K562 (cell line): ENCODE data around the gene ZMYM2. TPM values are rescaled to one million over a fixed set of nuclear protein-coding genes. Genes with fewer than 3 reads are reported as not detected.
A peak's percentile ranks its signal among the peaks of the same experiment; 100 is the strongest.

Experiments
- CBX2 ChIP-seq: fragments of 200-600 bp; sonication (generic); IDR thresholded peaks from one replicate; pipeline ENCODE4 v1.6.1; 2012; ENCODE audit warnings: mild to moderate bottlenecking, low read length, inconsistent platforms; ENCODE audit not compliant: insufficient read depth, poor library complexity, severe bottlenecking
- CHCHD3 ChIP-seq: fragments of 250-450 bp; sonication (Bioruptor Pico); IDR thresholded peaks from 2 replicates; pipeline ENCODE4 v2.1.2; 2022; ENCODE audit warnings: mild to moderate bottlenecking
- DMBX1 ChIP-seq: fragments of 250-450 bp; sonication (Bioruptor Pico); IDR thresholded peaks from 2 replicates; pipeline ENCODE4 v1.8.0; 2022; ENCODE audit warnings: inconsistent platforms, mild to moderate bottlenecking, moderate library complexity, borderline replicate concordance
- ELF1 ChIP-seq: fragments of 200-800 bp; sonication (Bioruptor generic); IDR thresholded peaks from 2 replicates; pipeline ENCODE4 v1.6.1; 2016; ENCODE audit warnings: missing genetic modification characterization, missing compliant biosample characterization
- ELF2 ChIP-seq: fragments of 250-450 bp; sonication (Bioruptor Pico); IDR thresholded peaks from 2 replicates; pipeline ENCODE4 v1.5.0; 2021; ENCODE audit warnings: mild to moderate bottlenecking
- ELK1 ChIP-seq: sonication (generic); formaldehyde crosslinking; IDR thresholded peaks from 2 replicates; pipeline ENCODE4 v1.8.1; 2022; ENCODE audit warnings: missing genetic modification reagents
- GMEB1 ChIP-seq: fragments of 250-450 bp; sonication (Bioruptor Pico); IDR thresholded peaks from 2 replicates; pipeline ENCODE4 v1.4.0; 2020; ENCODE audit warnings: mild to moderate bottlenecking
- IRF2 ChIP-seq: sonication (generic); formaldehyde crosslinking; IDR thresholded peaks from 2 replicates; pipeline ENCODE4 v1.8.1; 2022; ENCODE audit warnings: mild to moderate bottlenecking, missing genetic modification reagents
- JUND ChIP-seq, 2 experiments: IDR thresholded peaks; 2 replicates in 1 of 2; 3 replicates in 1 of 2; pipeline ENCODE4 v1.6.1; 2011; ENCODE audit warnings: borderline replicate concordance in 2 of 2, low read depth in 2 of 2, low read length in 2 of 2, improper control_type of control experiment in 1 of 2, missing biosample characterization in 1 of 2, missing genetic modification characterization in 1 of 2, missing genetic modification reagents in 1 of 2
- MBD2 ChIP-seq: sonication (generic); IDR thresholded peaks from 2 replicates; pipeline ENCODE4 v1.6.1; 2016; ENCODE audit warnings: low read depth, borderline replicate concordance
- MED1 ChIP-seq: sonication (generic); formaldehyde crosslinking; IDR thresholded peaks from 2 replicates; pipeline ENCODE4 v1.8.1; 2023; ENCODE audit warnings: missing genetic modification reagents, borderline replicate concordance
- MIER1 ChIP-seq: fragments of 450-650 bp; IDR thresholded peaks from 2 replicates; pipeline ENCODE4 v1.6.1; 2016; ENCODE audit warnings: antibody characterized with exemption, mild to moderate bottlenecking, low read depth
- MTA3 ChIP-seq: fragments of 450-650 bp; formaldehyde crosslinking; IDR thresholded peaks from 2 replicates; pipeline ENCODE4 v1.6.1; 2017; ENCODE audit warnings: mild to moderate bottlenecking, borderline replicate concordance
- NBN ChIP-seq: fragments of 450-650 bp; IDR thresholded peaks from 2 replicates; pipeline ENCODE4 v1.6.1; 2016; ENCODE audit warnings: low read depth, mild to moderate bottlenecking
- NFRKB ChIP-seq: fragments of 450-650 bp; IDR thresholded peaks from 2 replicates; pipeline ENCODE4 v1.6.1; 2016; ENCODE audit warnings: low read depth
- SAFB ChIP-seq: fragments of 200-400 bp; formaldehyde crosslinking; IDR thresholded peaks from 2 replicates; pipeline ENCODE4 v1.6.1; 2017; ENCODE audit warnings: low read depth, low read length, borderline replicate concordance
- TEAD1 ChIP-seq, 2 experiments: fragments of 450-650 bp in 1 of 2; sonication (generic) in 1 of 2; formaldehyde crosslinking; IDR thresholded peaks; 2 replicates each; pipeline versions ENCODE4 v1.4.0 to v1.8.0; 2020 to 2022; ENCODE audit warnings: mild to moderate bottlenecking in 2 of 2, missing genetic modification reagents in 1 of 2
- ZBTB1 ChIP-seq: sonication (generic); formaldehyde crosslinking; IDR thresholded peaks from 2 replicates; pipeline ENCODE4 v1.8.1; 2023; ENCODE audit warnings: missing genetic modification reagents, low read depth, mild to moderate bottlenecking, borderline replicate concordance
- ZKSCAN8 ChIP-seq: fragments of 200-800 bp; sonication (Bioruptor generic); IDR thresholded peaks from 2 replicates; pipeline ENCODE4 v1.6.1; 2016; ENCODE audit warnings: missing genetic modification characterization, missing compliant biosample characterization
- ZNF398 ChIP-seq: fragments of 250-450 bp; sonication (Bioruptor Pico); IDR thresholded peaks from 2 replicates; pipeline ENCODE4 v1.8.0; 2021; ENCODE audit warnings: moderate library complexity, mild to moderate bottlenecking, inconsistent platforms
- ZNF512 ChIP-seq: IDR thresholded peaks from 2 replicates; pipeline ENCODE4 v1.6.1; 2016; ENCODE audit warnings: missing genetic modification characterization, missing compliant biosample characterization
- ZNF79 ChIP-seq: fragments of 250-450 bp; sonication (Bioruptor Pico); IDR thresholded peaks from 2 replicates; pipeline ENCODE4 v1.4.0; 2020; ENCODE audit warnings: low read depth, mild to moderate bottlenecking, moderate library complexity
- ZSCAN29 ChIP-seq: fragments of 450-650 bp; IDR thresholded peaks from 2 replicates; pipeline ENCODE4 v1.6.1; 2017
- ZSCAN32 ChIP-seq: fragments of 450-650 bp; formaldehyde crosslinking; IDR thresholded peaks from 2 replicates; pipeline ENCODE4 v1.4.0; 2020; ENCODE audit warnings: mild to moderate bottlenecking, moderate library complexity
- polyA plus RNA-seq, 8 experiments: library from polyadenylated mRNA; depleted of rRNA in 4 of 8; stranded (reverse) in 5 of 8; unstranded in 3 of 8; fragments of >200 nt; fragmentation: Nextera tagmentation in 2 of 8; fragmentation: Illumina TruSeq in 1 of 8; extraction: Ambion mirVana in 2 of 8; extraction: Trizol in 1 of 8; gene quantifications; 2 replicates each; pipeline versions ENCODE4 v1.2.1 to v1.2.3, GENCODE V29; 2011 to 2014; ENCODE audit warnings: inconsistent platforms in 1 of 8, missing spikeins in 1 of 8
- total RNA-seq, 7 experiments: library from RNA; depleted of rRNA in 6 of 7; stranded (reverse); fragments of >200 nt in 6 of 7; fragmentation: Illumina TruSeq in 2 of 7; extraction: Trizol in 2 of 7; gene quantifications; 2 replicates each; pipeline versions ENCODE4 v1.2.1 to v1.2.3, GENCODE V29; 2011 to 2021; ENCODE audit warnings: low replicate concordance in 1 of 7

The ZMYM2 gene
- total and polyA plus RNA-seq, 9 of the 15 experiments (the other 6 are each of a cell fraction or from before 2014, with no cell fraction given) = 5.0 to 48.8 (median 26.8) TPM

- TF ChIP-seq ZNF512 = no peak
- no peak for TF ChIP-seq SAFB
- no peak for TF ChIP-seq CHCHD3
- no peak for TF ChIP-seq NFRKB
- TF ChIP-seq JUND (IDR thresholded peaks at IDR 0.05; ENCODE audit: borderline replicate concordance, low read depth, low read length) = no peak
- TF ChIP-seq JUND (tag; IDR thresholded peaks at IDR 0.05; ENCODE audit: borderline replicate concordance, low read depth, low read length) = no peak
- no peak for TF ChIP-seq CBX2
- TF ChIP-seq ELF2 (CRISPR knock-in tag) = no peak
- no peak for TF ChIP-seq ELK1
- peak; percentile 93 for TF ChIP-seq DMBX1 (CRISPR knock-in tag)
- no peak for TF ChIP-seq MBD2
- no peak for TF ChIP-seq IRF2 (CRISPR knock-in tag)
- no peak for TF ChIP-seq NBN
- peak; percentile 70; the same call in 1 of the 2 replicates for TF ChIP-seq ZNF398 (CRISPR knock-in tag)
- no peak for TF ChIP-seq MED1
- no peak for TF ChIP-seq MTA3
- TF ChIP-seq ELF1 = no peak
- no peak for TF ChIP-seq ZSCAN29
- TF ChIP-seq ZNF79 (CRISPR knock-in tag) = peak; percentile 58; the same call in 1 of the 2 replicates
- no peak for TF ChIP-seq ZBTB1 (CRISPR knock-in tag)
- TF ChIP-seq ZKSCAN8 = peak; percentile 72; the same call in 1 of the 2 replicates
- no peak for TF ChIP-seq MIER1
- no peak for TF ChIP-seq GMEB1 (CRISPR knock-in tag)
- peak in 1 of 2 experiments; percentile 24; a peak in 1 of 4 replicates for TF ChIP-seq TEAD1 (CRISPR knock-in tag; IDR thresholded peaks at IDR 0.05)
- TF ChIP-seq ZSCAN32 (CRISPR knock-in tag) = no peak
Measured at GRCh38 chr13:20119960-20120359, 161.4 kb downstream of the ZMYM2 start (continued).
